ENCODE measurements around the gene GATAD1.
"Not testable (repeated sequence)": the region's sequence is repeated elsewhere in the genome, so short reads cannot be mapped to it uniquely, and the experiment has no call there.

GATAD1 gene
- total RNA-seq: 57.3 to 76.6 reads per million in 2 donors

DNA sequence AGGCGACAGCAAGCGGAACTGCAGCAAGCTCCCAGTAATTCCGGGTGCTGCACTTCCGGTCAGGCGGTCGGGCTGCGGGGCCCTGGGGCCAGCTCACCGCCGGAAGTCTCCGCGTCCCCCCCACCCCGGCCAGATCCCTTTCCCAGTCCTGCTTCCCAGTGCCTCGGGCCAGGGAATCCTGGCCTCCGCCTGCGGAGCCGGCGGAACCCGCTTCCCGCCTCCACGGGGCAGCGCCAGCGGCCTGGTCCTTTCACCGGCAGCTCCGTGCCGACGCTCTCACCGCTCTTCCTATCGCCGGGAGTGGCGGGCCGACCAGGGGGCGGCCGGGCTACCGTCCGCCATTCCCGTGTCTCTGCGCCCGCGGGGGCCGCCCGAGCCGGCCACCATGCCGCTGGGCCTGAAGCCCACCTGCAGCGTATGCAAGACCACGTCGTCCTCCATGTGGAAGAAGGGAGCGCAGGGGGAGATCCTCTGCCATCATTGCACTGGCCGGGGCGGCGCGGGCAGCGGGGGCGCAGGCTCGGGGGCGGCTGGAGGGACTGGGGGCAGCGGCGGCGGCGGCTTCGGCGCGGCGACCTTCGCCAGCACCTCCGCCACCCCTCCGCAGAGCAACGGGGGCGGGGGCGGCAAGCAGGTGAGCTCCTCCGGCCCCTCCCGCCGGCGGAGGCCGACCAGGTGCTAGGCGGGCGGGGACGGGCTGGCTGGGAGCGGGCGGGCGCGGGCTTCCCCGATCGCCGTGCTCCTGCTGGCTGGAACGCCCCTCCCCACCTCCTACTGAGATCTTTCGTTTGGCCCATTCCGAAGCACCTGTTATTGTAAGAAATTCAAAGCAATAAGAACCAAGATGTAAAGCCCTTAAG is at the start of gene GATAD1:
GATAD1 (plus strand) TSS at position 138 of the 860 bp plus-strand sequence; CDS start at position 386, 248 bp downstream.
- peak; percentile 48 for DNase-seq

DNA sequence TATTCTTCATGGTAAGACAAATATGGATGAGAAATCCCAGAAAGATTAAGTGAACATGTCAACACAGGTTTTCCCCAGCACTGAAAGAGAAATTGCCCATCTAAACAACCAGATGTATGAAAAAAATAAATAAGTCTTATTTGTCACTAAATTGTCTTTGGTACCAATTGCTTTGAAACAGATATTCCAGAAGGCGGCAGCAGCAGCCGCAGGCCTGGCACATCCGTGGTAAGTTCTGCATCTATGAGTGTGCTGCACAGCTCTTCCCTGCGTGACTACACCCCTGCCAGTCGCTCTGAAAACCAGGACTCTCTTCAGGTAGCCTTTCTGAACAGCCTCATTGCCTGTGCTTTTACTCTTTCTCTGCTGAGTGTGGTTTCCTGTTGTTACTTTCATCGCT is 49.7 kb upstream of the GATAD1 start:
- DNase-seq: no peak

DNA sequence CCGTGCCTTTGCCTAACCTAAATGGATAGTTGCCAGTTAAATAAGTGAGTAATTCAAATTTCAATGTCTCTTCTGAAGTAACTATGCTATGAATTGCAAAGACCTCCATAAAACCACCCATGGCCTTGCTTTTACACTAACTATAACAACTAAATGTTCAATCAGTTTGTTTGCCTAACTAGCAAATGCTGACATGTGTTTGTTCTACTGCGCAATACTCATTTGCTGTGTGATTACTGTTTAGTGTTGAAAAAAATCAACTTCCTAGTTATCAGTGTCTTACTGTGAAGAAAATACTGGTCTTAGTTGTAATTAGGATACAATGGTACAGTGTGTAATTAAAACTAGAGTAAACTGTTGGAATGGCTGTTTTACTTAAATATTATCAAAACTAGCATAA is 47.3 kb upstream of the GATAD1 start:
- no peak for DNase-seq

DNA sequence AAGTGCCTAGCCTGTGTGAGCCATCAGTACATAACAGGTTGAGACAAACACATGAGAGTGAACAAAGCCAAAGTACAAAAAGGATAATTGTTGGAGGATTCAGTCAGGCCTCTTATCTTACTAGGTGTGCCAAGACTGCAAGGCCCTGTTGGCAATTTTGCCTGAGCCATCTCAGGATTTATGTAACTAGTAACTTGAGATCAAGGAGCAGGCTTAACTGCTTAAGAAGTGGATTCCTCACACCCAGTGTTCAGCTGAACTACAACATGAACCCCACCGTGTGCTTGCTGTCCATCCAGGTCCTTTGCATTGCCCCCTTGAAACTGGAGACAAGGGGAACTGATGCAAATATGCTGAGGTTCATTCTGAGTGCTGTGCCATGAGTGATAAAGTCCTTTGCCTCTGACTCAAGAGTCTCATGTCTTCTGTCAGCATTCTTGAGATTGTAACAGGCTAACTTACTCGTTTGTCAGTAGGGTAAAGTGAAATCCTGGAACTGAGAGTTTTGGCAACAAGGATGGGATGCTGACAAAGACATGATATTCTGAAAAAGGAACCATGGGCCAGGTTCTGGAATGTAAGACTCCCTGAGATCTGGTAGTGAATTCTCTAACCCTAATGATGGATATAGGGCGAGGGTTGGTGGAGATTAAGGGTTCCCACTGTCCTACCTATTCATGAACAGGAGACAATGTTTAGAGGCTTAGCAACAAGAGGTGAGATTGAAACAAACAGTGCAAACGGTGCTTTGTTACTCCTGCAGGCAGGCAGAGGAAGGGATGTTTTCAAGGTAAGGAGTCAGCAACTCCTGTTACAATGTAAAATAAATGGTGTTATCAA is 44.1 kb upstream of the GATAD1 start:
- no peak for DNase-seq

GRCh38 chr7:92403760-92404074 is 43.6 kb upstream of the GATAD1 start:
- no peak for DNase-seq

DNA sequence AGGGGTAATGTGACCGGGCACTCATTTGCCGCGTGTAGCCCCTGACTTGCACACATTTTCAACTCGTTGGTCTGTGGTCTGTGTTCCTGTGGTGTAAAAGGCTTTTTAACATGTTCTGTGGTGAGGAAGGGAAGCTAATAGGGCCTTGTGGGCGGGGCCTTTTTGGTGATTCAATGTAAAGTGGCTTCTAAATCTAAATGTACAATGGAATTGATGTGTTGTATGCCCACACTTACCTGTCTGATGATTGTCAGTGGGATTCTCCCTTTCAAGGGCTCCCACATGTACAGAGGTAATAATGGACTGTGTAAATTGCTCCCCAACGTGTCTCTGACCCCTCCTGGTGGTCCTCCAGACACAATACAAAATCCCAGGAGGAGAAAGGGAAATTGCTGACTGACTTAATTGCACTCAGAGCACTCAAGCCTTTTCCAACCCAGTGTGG is 43.1 kb upstream of the GATAD1 start:
- DNase-seq: no peak

DNA sequence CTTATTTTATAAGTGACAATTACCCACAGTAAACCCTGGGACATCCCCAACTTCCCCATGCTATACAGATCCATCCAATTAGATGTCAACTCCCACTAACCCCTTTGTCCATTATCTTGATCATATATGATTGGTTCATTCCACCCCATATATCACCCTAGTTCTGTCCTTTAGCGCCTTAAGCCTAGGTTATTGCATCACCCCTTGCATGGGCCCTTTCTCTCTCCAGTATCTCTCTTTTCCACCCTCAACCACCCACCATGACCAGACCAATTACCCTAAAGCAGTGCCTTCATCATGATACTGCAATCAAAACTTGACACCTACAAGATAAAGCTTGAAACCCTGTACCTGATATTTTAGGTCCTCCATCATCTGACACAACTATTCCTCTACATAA is 37.9 kb upstream of the GATAD1 start:
- DNase-seq: no peak

GRCh38 chr7:92410162-92410561 is 37.1 kb upstream of the GATAD1 start:
- not testable (repeated sequence) for DNase-seq

GRCh38 chr7:92412745-92413144 is 34.5 kb upstream of the GATAD1 start:
- no peak for DNase-seq

GRCh38 chr7:92413550-92413949 is 33.7 kb upstream of the GATAD1 start:
- no peak for DNase-seq

GRCh38 chr7:92415225-92415624 is 32.1 kb upstream of the GATAD1 start:
- no peak for DNase-seq

DNA sequence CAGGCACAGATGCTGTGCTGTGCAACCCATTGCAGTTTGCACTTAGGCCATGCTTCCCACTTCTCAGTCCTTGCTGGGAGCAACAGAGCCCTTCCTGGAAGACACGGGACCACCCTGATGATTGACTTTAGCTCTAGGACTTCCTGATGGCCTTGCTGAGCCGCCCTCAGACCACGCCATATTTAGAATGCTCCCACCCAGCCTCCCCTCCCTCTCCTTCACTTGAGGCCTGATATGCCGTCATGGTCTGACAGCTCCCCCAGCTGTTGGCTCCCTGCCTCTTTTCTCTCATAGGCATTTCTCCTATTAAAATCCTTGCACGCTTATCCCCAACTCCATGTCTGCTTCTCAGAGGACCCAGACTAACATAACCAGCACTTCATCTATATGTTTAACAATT is 29.4 kb upstream of the GATAD1 start:
- DNase-seq: no peak

DNA sequence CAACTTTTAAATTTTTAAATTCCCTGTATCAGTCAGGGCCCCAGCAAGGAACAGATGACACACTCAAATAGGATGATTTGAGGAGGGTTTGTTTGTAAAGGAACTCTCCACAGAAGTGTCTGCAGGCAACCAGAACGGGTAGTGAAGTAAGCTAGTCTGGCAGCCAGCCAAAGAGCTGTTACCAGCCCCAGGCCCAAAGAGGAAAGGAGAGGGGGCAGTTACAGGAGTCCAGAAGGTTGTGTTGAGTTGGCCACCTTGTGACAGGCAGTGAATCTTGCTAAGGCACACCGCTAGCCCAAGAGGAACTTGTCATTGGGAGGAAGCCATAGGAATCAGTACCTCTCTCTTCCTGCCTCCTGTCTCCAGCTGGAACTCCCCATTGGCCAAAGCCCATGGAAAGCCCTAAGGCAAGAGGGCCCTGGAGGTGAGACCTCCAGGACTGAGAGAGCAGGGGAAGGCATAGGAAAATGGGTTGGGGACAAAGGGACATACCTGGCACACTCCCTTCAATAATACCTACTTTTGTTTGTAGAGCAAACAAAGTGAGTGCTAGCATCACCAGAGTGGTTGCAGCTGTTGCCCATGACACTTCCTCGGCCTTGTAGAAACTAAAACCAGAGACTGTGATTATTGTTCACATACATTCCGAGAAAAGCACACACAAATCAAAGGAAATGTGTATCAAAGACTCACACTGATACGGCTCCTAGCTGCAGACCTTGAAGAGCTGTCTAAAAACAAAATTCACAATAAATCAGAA is 25.4 kb upstream of the GATAD1 start:
- no peak for DNase-seq

DNA sequence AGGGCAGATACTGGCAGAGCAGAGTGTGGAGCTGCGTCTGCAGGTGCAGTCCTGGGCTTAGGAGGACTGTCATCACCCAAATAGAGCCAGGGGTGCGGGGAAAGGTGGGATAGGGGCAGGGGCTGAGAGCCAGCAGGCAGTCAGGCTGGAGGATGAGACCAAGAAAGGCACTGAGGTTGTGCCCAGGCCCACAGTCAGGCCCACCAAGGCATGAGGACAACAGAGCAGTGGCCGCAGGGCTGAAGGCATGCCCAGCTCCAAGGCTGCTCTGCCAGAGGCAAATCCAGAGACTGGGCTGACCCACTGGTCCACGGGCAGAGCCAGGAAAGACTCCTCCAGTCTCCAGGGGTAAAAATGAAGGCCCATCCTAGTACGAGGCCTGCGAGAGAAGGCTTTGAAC is 24.4 kb upstream of the GATAD1 start:
- no peak for DNase-seq

GRCh38 chr7:92423710-92424131 is 23.6 kb upstream of the GATAD1 start:
- no peak for DNase-seq

DNA sequence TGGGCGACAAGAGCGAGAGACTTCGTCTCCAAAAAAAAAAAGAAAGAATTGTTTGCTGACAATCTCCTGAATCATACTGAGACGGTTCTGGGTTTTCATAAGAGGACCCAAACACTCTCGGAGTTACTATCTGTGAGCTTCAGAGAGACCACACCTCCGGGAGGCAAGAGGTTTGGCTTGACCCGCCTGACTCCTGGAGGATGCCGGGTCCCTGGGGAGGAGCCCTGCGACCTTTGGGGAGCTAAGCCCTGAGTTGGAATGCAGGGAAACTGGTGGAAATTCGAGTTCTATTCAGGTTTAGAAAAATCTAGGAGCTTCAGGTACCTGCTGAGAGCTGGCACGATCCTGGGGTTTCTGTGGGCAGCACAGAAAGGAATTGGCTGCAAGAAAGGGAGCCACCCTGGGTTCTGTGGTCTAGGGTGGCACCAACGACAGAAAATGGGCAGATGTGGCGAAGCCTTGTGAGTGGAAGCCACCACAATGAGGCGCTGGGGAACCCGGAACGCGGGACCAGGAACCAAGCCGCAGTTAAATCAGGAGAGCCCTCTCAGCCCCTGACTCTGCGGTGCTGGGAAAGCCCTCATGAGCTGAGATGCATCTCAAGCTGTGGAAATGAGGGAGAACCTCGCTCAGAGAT is 21.9 kb upstream of the GATAD1 start:
- DNase-seq: no peak

- DNase-seq: no peak
Measured at GRCh38 chr7:92427193-92427592, 20.1 kb upstream of the GATAD1 start.

GRCh38 chr7:92432299-92432946 is 14.9 kb upstream of the GATAD1 start:
- DNase-seq: no peak

- no peak for DNase-seq
Measured at GRCh38 chr7:92433019-92433418, 14.3 kb upstream of the GATAD1 start.

DNA sequence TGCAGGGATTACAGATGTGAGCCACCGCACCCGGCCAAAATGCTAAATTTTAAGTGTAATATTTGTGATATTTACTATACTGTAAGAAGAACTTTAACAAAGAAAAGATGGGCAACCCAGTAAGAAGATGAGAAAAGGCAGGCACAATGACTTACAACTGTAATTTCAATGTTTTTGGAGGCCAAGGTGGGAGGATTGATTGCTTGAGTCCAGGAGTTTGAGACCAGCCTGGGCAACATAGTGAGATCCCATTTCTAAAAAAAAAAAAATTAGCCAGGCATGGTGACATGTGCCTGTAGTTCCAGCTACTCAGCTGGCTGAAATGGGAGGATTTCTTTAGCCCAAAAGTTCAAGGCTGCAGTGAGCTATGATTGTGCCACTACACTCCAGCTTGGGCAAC is 11.7 kb upstream of the GATAD1 start:
- DNase-seq: no peak

GRCh38 chr7:92436612-92437445 is 10.5 kb upstream of the GATAD1 start:
- no peak for DNase-seq

All from activated gamma-delta T cell (primary cell).